SK-N-SH treated with all-trans-retinoic acid at 6 μM for 48 hours (cell line): ENCODE measurements around the gene OR9A2.

Source experiments
- BACH2 ChIP-seq: fragments of 250-450 bp; sonication (Bioruptor Pico); IDR thresholded peaks from 2 replicates; pipeline ENCODE4 v1.9.0; 2021; ENCODE audit warnings: mild to moderate bottlenecking, borderline replicate concordance
- PATZ1 ChIP-seq: fragments of 250-450 bp; sonication (Bioruptor Pico); IDR thresholded peaks from 2 replicates; pipeline ENCODE4 v1.8.0; 2020; ENCODE audit warnings: mild to moderate bottlenecking, moderate library complexity, borderline replicate concordance
- ZNF8 ChIP-seq: fragments of 450-650 bp; formaldehyde crosslinking; IDR thresholded peaks from 2 replicates; pipeline ENCODE4 v1.5.0; 2020; ENCODE audit warnings: mild to moderate bottlenecking, moderate library complexity

- TF ChIP-seq BACH2 (CRISPR knock-in tag) (no peak), PATZ1 (no peak), ZNF8 (no peak)
Measured at GRCh38 chr7:143002106-143002505, 24.8 kb downstream of the OR9A2 start.
